HS-5 (cell line): Measurements from ENCODE around the gene TBC1D2B.
"Not testable (repeated sequence)": the region's sequence is repeated elsewhere in the genome, so short reads cannot be mapped to it uniquely, and the experiment has no call there.

Experiments
- DNase-seq: peaks from one replicate; pipeline ENCODE4 v3.0.0-alpha.2; 2012; ENCODE audit warnings: low read depth

TBC1D2B gene

GRCh38 chr15:77975332-77976094 is 102.0 kb downstream of the TBC1D2B start:
- no peak for DNase-seq

GRCh38 chr15:77974416-77975331 is 102.8 kb downstream of the TBC1D2B start:
- DNase-seq: no peak

- no peak for DNase-seq
Observed at GRCh38 chr15:77974098-77974414, 103.5 kb downstream of the TBC1D2B start.

- not testable (repeated sequence) for DNase-seq
Observed at GRCh38 chr15:77973273-77974097, 104.0 kb downstream of the TBC1D2B start.

- DNase-seq: not testable (repeated sequence)
Observed at GRCh38 chr15:77972706-77973105, 104.8 kb downstream of the TBC1D2B start.

- not testable (repeated sequence) for DNase-seq
Observed at GRCh38 chr15:77971875-77972274, 105.6 kb downstream of the TBC1D2B start.

- DNase-seq: not testable (repeated sequence)
Observed at GRCh38 chr15:77970813-77971360, 106.6 kb downstream of the TBC1D2B start.

GRCh38 chr15:77969055-77969454 is 108.5 kb downstream of the TBC1D2B start:
- no peak for DNase-seq

- no peak for DNase-seq
Observed at GRCh38 chr15:77967798-77968197, 109.7 kb downstream of the TBC1D2B start.

GRCh38 chr15:77967235-77967615 is 110.3 kb downstream of the TBC1D2B start:
- DNase-seq: not testable (repeated sequence)

GRCh38 chr15:77966540-77967234 is 110.8 kb downstream of the TBC1D2B start:
- no peak for DNase-seq

GRCh38 chr15:77964193-77964592 is 113.3 kb downstream of the TBC1D2B start:
- DNase-seq: no peak

- DNase-seq: peak; percentile 30
Observed at GRCh38 chr15:77959432-77959879, 118.1 kb downstream of the TBC1D2B start.

GRCh38 chr15:77958716-77959431 is 118.6 kb downstream of the TBC1D2B start:
- DNase-seq: not testable (repeated sequence)

GRCh38 chr15:77958021-77958420 is 119.5 kb downstream of the TBC1D2B start:
- not testable (repeated sequence) for DNase-seq

- DNase-seq: not testable (repeated sequence)
Observed at GRCh38 chr15:77953926-77954325, 123.6 kb downstream of the TBC1D2B start.

GRCh38 chr15:77952928-77953446 is 124.5 kb downstream of the TBC1D2B start:
- not testable (repeated sequence) for DNase-seq

GRCh38 chr15:77951105-77951786 is 126.3 kb downstream of the TBC1D2B start:
- DNase-seq: not testable (repeated sequence)

- not testable (repeated sequence) for DNase-seq
Observed at GRCh38 chr15:77950470-77950869, 127.0 kb downstream of the TBC1D2B start.

GRCh38 chr15:77945566-77945965 is 131.9 kb downstream of the TBC1D2B start:
- DNase-seq: no peak
